HG02610 (cell line): ENCODE measurements around the gene NECAP2.
A peak's percentile ranks its signal among the peaks of the same experiment; 100 is the strongest.
"Not testable (repeated sequence)": the region's sequence is repeated elsewhere in the genome, so short reads cannot be mapped to it uniquely, and the experiment has no call there.

ENCODE experiments used
- ATAC-seq: cut with Tn5 transposase; IDR thresholded peaks from one replicate; pipeline ENCODE4 v1.9.1; 2021; ENCODE audit warnings: mild to moderate bottlenecking, moderate library complexity; ENCODE audit not compliant: unreplicated experiment

NECAP2 gene

GRCh38 chr1:16492937-16493336 is 52.4 kb downstream of the NECAP2 start:
- ATAC-seq = not testable (repeated sequence)

GRCh38 chr1:16493731-16494130 is 53.2 kb downstream of the NECAP2 start:
- not testable (repeated sequence) for ATAC-seq

- ATAC-seq = not testable (repeated sequence)
These were observed 57.0 kb downstream of the NECAP2 start for GRCh38 chr1:16497474-16497904.

- ATAC-seq = not testable (repeated sequence)
These were observed 57.5 kb downstream of the NECAP2 start for GRCh38 chr1:16498047-16498446.

- peak; percentile 85 for ATAC-seq
These were observed 58.3 kb downstream of the NECAP2 start for GRCh38 chr1:16498573-16499413.

- not testable (repeated sequence) for ATAC-seq
These were observed 59.9 kb downstream of the NECAP2 start for GRCh38 chr1:16500466-16500865.

- not testable (repeated sequence) for ATAC-seq
These were observed 60.5 kb downstream of the NECAP2 start for GRCh38 chr1:16500975-16501374.

- ATAC-seq = not testable (repeated sequence)
These were observed 60.9 kb downstream of the NECAP2 start for GRCh38 chr1:16501446-16501845.

GRCh38 chr1:16503494-16503893 is 63.0 kb downstream of the NECAP2 start:
- no peak for ATAC-seq

- ATAC-seq = not testable (repeated sequence)
These were observed 65.3 kb downstream of the NECAP2 start for GRCh38 chr1:16505870-16506269.

GRCh38 chr1:16506364-16507136 is 66.0 kb downstream of the NECAP2 start:
- not testable (repeated sequence) for ATAC-seq

- ATAC-seq = not testable (repeated sequence)
These were observed 68.4 kb downstream of the NECAP2 start for GRCh38 chr1:16508861-16509445.
